WTC11 (cell line): ENCODE data around the gene UBE2F. TPM values are rescaled to one million over a fixed set of nuclear protein-coding genes. Genes with fewer than 3 reads are reported as not detected.
"Not testable (repeated sequence)": the region's sequence is repeated elsewhere in the genome, so short reads cannot be mapped to it uniquely, and the experiment has no call there.

Source experiments
- ATAC-seq: fragments of 200-7000 bp; cut with Tn5 transposase; 2 replicates; pipeline ENCODE4 v1.10.0; 2021; ENCODE audit warnings: mild to moderate bottlenecking, moderate library complexity
- CTCF ChIA-PET: fragments of 300-600 bp; sonication (Branson Sonifier 250); formaldehyde crosslinking; loops from one replicate; lab custom pipeline; 2021; ENCODE audit warnings: antibody characterized with exemption; lab: Charles Lee
- POLR2A ChIA-PET: fragments of 350-600 bp; sonication (Branson Sonifier 250); formaldehyde crosslinking; loops from one replicate; lab custom pipeline; 2021; ENCODE audit warnings: antibody characterized with exemption; lab: Charles Lee
- DNase-seq: peaks from one replicate; pipeline ENCODE4 v3.0.0; 2021; ENCODE audit warnings: low spot score
- H3K27ac Mint-ChIP-seq: 2 replicates; pipeline ENCODE4 v1.8.0; 2021; ENCODE audit warnings: mixed read lengths
- H3K27me3 Mint-ChIP-seq: 2 replicates; pipeline ENCODE4 v1.8.0; 2021; ENCODE audit warnings: low read depth, mild to moderate bottlenecking, moderate library complexity, mixed read lengths
- H3K36me3 Mint-ChIP-seq: 2 replicates; pipeline ENCODE4 v1.8.0; 2021; ENCODE audit warnings: mixed read lengths
- H3K4me1 Mint-ChIP-seq: 2 replicates; pipeline ENCODE4 v1.8.0; 2022; ENCODE audit warnings: mixed read lengths
- H3K4me3 Mint-ChIP-seq: 2 replicates; pipeline ENCODE4 v1.8.0; 2021; ENCODE audit warnings: mild to moderate bottlenecking, moderate library complexity, mixed read lengths
- H3K9me3 Mint-ChIP-seq: 2 replicates; pipeline ENCODE4 v1.8.0; 2021; ENCODE audit warnings: mixed read lengths
- CREM ChIP-seq: sonication (generic); formaldehyde crosslinking; IDR thresholded peaks from 2 replicates; pipeline ENCODE4 v1.8.1; 2022; ENCODE audit warnings: mild to moderate bottlenecking, missing genetic modification reagents, moderate library complexity
- ELF4 ChIP-seq: sonication (generic); formaldehyde crosslinking; IDR thresholded peaks from 2 replicates; pipeline ENCODE4 v1.8.1; 2022; ENCODE audit warnings: low read depth, mild to moderate bottlenecking, moderate library complexity, missing genetic modification reagents
- ETV6 ChIP-seq: sonication (generic); formaldehyde crosslinking; IDR thresholded peaks from 2 replicates; pipeline ENCODE4 v1.8.1; 2022; ENCODE audit warnings: mild to moderate bottlenecking, missing genetic modification reagents
- FOXJ3 ChIP-seq: sonication (generic); formaldehyde crosslinking; IDR thresholded peaks from 2 replicates; pipeline ENCODE4 v1.9.0; 2021; ENCODE audit warnings: missing genetic modification reagents, mild to moderate bottlenecking, borderline replicate concordance
- FOXK1 ChIP-seq: sonication (generic); formaldehyde crosslinking; IDR thresholded peaks from 2 replicates; pipeline ENCODE4 v1.8.0; 2022; ENCODE audit warnings: mild to moderate bottlenecking, moderate library complexity, missing genetic modification reagents
- HMGA2 ChIP-seq: fragments of 250-450 bp; sonication (Bioruptor Pico); IDR thresholded peaks from 2 replicates; pipeline ENCODE4 v1.4.0; 2021; ENCODE audit warnings: mild to moderate bottlenecking, moderate library complexity
- JUN ChIP-seq: sonication (generic); formaldehyde crosslinking; IDR thresholded peaks from 2 replicates; pipeline ENCODE4 v1.8.0; 2023; ENCODE audit warnings: mild to moderate bottlenecking, missing genetic modification reagents
- MYBL2 ChIP-seq: sonication (generic); formaldehyde crosslinking; IDR thresholded peaks from 2 replicates; pipeline ENCODE4 v1.8.1; 2023; ENCODE audit warnings: mild to moderate bottlenecking, moderate library complexity, missing genetic modification reagents
- NFE2L1 ChIP-seq: sonication (generic); formaldehyde crosslinking; IDR thresholded peaks from 2 replicates; pipeline ENCODE4 v1.8.1; 2023; ENCODE audit warnings: missing genetic modification reagents
- SMAD3 ChIP-seq: sonication (generic); formaldehyde crosslinking; IDR thresholded peaks from 2 replicates; pipeline ENCODE4 v1.8.0; 2022; ENCODE audit warnings: missing genetic modification reagents, mild to moderate bottlenecking, borderline replicate concordance
- SMAD4 ChIP-seq: sonication (generic); formaldehyde crosslinking; IDR thresholded peaks from 2 replicates; pipeline ENCODE4 v1.8.0; 2022; ENCODE audit warnings: mild to moderate bottlenecking, missing genetic modification reagents
- TEAD1 ChIP-seq: sonication (generic); formaldehyde crosslinking; IDR thresholded peaks from 2 replicates; pipeline ENCODE4 v1.8.0; 2022; ENCODE audit warnings: mild to moderate bottlenecking, missing genetic modification reagents
- TEAD4 ChIP-seq: sonication (generic); formaldehyde crosslinking; IDR thresholded peaks from 2 replicates; pipeline ENCODE4 v1.8.0; 2022; ENCODE audit warnings: mild to moderate bottlenecking, missing genetic modification reagents
- ZNF121 ChIP-seq: sonication (generic); formaldehyde crosslinking; IDR thresholded peaks from 2 replicates; pipeline ENCODE4 v1.8.0; 2023; ENCODE audit warnings: missing genetic modification reagents
- ZNF232 ChIP-seq: sonication (generic); formaldehyde crosslinking; IDR thresholded peaks from 2 replicates; pipeline ENCODE4 v1.8.0; 2022; ENCODE audit warnings: mild to moderate bottlenecking, missing genetic modification reagents
- total RNA-seq: library from RNA; stranded (reverse); gene quantifications from 3 replicates; pipeline ENCODE4 v1.2.3, GENCODE V29; 2021
- TF ChIP-seq, protein P1 (sequence below): fragments of 250-450 bp; sonication (Bioruptor Pico); IDR thresholded peaks from 2 replicates; pipeline ENCODE4 v1.9.0; 2021; ENCODE audit warnings: moderate library complexity, mild to moderate bottlenecking, inconsistent platforms, borderline replicate concordance
- TF ChIP-seq, protein P2 (sequence below): sonication (generic); formaldehyde crosslinking; IDR thresholded peaks from 2 replicates; pipeline ENCODE4 v1.8.1; 2022; ENCODE audit warnings: missing genetic modification reagents, borderline replicate concordance
- TF ChIP-seq, protein P3 (sequence below): fragments of 200-600 bp; IDR thresholded peaks from 2 replicates; pipeline ENCODE4 v1.8.0; 2022; ENCODE audit warnings: antibody characterized with exemption
- TF ChIP-seq, protein P4 (sequence below): sonication (generic); formaldehyde crosslinking; IDR thresholded peaks from 2 replicates; pipeline ENCODE4 v1.8.1; 2022; ENCODE audit warnings: low read depth, missing genetic modification reagents, borderline replicate concordance
- TF ChIP-seq, protein P5 (sequence below): sonication (generic); formaldehyde crosslinking; IDR thresholded peaks from 2 replicates; pipeline ENCODE4 v1.8.1; 2023; ENCODE audit warnings: mild to moderate bottlenecking, missing genetic modification reagents, moderate library complexity

The UBE2F gene
- total RNA-seq, 1 experiment from 2014 or later: 49.5 TPM

DNA sequence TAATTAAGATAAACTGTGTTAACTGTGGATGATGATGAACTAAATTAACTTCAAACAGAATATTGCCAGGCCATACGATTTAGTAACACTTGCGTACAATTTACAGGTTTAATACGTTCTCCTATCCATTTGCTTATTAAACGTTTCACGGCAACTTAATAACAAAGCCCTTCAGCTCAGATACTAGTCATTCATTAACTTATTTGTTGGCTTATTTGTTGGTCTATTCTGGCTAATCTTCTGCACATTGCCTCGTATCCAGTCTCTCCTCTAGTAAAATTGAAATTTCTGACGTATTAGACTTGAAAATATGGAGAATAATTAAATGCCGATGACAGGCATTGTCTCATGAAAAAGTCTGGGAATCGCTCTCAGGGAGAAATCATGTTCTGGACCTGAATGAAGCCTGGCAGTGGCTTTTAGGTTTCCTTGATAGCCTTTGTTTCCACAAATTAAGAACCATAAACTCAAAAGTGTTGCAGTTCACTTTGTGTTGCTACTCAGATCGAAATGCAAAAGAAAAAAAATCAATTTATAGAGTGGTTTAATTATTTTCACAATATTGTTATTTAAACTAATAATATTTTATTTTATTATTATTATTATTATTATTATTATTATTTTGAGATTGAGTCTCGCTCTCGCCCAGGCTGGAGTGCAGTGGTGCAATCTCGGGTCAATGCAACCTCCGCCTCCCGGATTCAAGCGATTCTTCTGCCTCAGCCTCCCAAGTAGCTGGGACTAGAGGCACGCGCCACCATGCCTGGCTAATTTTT, 98.4 kb downstream of the UBE2F start:
- no peak for TF ChIP-seq ZNF121
- TF ChIP-seq HMGA2 (CRISPR knock-in tag): peak; percentile 95
- no peaks in the 10 kb centered on the region for H3K27me3 Mint-ChIP-seq
- ChIA-PET CTCF (no interaction called here), POLR2A (no interaction called here)
- no peaks in the 10 kb centered on the region for H3K9me3 Mint-ChIP-seq
- DNase-seq (no peak), ATAC-seq (no peak)
- H3K4me3 Mint-ChIP-seq: no peak overlapping the region
- peaks cover 59% of the 10 kb centered on the region for H3K36me3 Mint-ChIP-seq
- no peak overlapping the region for H3K27ac Mint-ChIP-seq
- H3K4me1 Mint-ChIP-seq: peaks cover 22% of the 10 kb centered on the region

DNA sequence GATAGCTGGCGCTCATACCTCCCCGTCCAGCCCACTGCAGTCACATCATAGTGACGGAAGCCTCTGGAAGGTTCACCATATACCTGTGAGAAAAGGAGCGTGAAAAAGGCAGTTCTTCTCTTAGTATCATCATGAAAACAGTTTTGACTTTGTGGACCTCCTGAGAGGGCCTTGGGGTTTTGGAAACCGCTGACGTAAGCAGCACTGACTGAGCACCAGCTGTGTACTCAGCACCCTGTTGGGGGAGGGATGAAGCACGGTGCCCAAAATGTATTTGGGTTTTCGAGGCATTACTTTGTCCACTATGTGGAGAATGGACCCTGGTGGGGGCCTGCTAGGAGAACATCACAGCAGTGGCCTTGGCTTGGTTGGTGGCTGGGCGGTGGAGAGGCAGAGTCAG, 99.4 kb downstream of the UBE2F start:
- H3K4me3 Mint-ChIP-seq: no peak overlapping the region
- peak overlapping the region; percentile 51 for H3K27ac Mint-ChIP-seq
- H3K4me1 Mint-ChIP-seq: peaks cover 22% of the 10 kb centered on the region
- POLR2A ChIA-PET: no interaction called here
- peaks cover 59% of the 10 kb centered on the region for H3K36me3 Mint-ChIP-seq
- TF ChIP-seq MYBL2 (CRISPR knock-in tag) (no peak), TEAD4 (CRISPR knock-in tag) (no peak), FOXJ3 (CRISPR knock-in tag) (no peak), ELF4 (CRISPR knock-in tag) (no peak), JUN (CRISPR knock-in tag) (no peak), SMAD4 (CRISPR knock-in tag) (no peak), ZNF232 (CRISPR knock-in tag) (no peak)
- TF ChIP-seq, protein P1, sequence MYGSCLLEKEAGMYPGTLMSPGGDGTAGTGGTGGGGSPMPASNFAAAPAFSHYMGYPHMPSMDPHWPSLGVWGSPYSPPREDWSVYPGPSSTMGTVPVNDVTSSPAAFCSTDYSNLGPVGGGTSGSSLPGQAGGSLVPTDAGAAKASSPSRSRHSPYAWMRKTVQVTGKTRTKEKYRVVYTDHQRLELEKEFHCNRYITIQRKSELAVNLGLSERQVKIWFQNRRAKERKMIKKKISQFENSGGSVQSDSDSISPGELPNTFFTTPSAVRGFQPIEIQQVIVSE (CRISPR knock-in tag): no peak
- TF ChIP-seq, protein P2, sequence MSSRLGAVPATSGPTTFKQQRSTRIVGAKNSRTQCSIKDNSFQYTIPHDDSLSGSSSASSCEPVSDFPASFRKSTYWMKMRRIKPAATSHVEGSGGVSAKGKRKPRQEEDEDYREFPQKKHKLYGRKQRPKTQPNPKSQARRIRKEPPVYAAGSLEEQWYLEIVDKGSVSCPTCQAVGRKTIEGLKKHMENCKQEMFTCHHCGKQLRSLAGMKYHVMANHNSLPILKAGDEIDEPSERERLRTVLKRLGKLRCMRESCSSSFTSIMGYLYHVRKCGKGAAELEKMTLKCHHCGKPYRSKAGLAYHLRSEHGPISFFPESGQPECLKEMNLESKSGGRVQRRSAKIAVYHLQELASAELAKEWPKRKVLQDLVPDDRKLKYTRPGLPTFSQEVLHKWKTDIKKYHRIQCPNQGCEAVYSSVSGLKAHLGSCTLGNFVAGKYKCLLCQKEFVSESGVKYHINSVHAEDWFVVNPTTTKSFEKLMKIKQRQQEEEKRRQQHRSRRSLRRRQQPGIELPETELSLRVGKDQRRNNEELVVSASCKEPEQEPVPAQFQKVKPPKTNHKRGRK (CRISPR knock-in tag): no peak
- no peak for DNase-seq
- ATAC-seq: no peak
- CTCF ChIA-PET: no interaction called here
- H3K27me3 Mint-ChIP-seq: no peaks in the 10 kb centered on the region
- H3K9me3 Mint-ChIP-seq: no peaks in the 10 kb centered on the region

DNA sequence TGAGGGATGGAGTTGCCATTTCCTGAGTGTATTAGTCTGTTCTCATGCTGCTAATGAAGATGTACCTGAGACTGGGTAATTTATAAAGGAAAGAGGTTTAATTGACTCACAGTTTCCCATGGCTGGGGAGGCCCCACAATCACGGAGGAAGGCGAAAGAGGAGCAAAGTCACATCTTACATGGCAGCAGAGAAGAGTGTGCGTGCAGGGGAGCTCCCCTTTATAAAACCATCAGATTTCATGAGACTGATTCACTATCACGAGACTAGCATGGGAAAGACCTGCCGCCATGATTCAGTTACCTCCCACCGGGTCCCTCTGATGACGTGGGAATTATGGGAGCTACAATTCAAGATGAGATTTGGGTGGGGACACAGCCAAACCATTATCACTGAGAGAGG, 99.9 kb downstream of the UBE2F start:
- CTCF ChIA-PET, POLR2A ChIA-PET, DNase-seq, H3K27me3 Mint-ChIP-seq, H3K4me3 Mint-ChIP-seq, ATAC-seq, H3K9me3 Mint-ChIP-seq: not testable (repeated sequence)
- H3K27ac Mint-ChIP-seq: peak overlapping the region; percentile 51; the same call in 1 of the 2 replicates
- H3K36me3 Mint-ChIP-seq: peaks cover 60% of the 10 kb centered on the region
- H3K4me1 Mint-ChIP-seq: peaks cover 18% of the 10 kb centered on the region

DNA sequence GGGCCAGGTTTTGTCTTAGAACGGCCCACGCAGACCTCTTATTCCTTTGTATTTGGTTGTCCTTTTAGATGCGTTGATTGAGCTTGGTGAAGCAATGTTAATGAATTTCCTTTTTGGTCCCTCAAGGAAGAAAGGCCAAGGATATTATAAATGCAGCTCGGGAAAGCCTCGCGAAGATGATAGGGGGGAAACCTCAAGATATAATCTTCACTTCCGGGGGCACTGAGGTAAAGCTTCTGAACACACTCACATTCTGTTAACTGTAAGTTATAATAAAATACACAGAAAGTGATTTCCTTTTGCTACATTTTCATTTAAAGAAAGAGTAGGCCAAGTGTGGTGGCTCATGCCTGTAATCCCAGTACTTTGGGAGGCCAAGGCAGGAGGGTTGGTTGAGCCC, 101.1 kb downstream of the UBE2F start:
- H3K27me3 Mint-ChIP-seq: no peaks in the 10 kb centered on the region
- ATAC-seq (no peak), DNase-seq (no peak)
- ChIA-PET POLR2A (interaction anchor here (0.5 kb wide), 1 partner anchor 11 kb away, joined by 6 read pairs; no protein-coding TSS in a partner anchor), CTCF (no interaction called here)
- peaks cover 73% of the 10 kb centered on the region for H3K36me3 Mint-ChIP-seq
- no peaks in the 10 kb centered on the region for H3K9me3 Mint-ChIP-seq
- H3K4me1 Mint-ChIP-seq: peaks cover 7% of the 10 kb centered on the region
- TF ChIP-seq FOXK1 (no peak), NFE2L1 (CRISPR knock-in tag) (no peak), ZNF232 (CRISPR knock-in tag) (no peak), ETV6 (CRISPR knock-in tag) (no peak), SMAD3 (CRISPR knock-in tag) (no peak), TEAD1 (CRISPR knock-in tag) (no peak), CREM (CRISPR knock-in tag) (no peak), SMAD4 (CRISPR knock-in tag) (no peak)
- TF ChIP-seq, protein P3, sequence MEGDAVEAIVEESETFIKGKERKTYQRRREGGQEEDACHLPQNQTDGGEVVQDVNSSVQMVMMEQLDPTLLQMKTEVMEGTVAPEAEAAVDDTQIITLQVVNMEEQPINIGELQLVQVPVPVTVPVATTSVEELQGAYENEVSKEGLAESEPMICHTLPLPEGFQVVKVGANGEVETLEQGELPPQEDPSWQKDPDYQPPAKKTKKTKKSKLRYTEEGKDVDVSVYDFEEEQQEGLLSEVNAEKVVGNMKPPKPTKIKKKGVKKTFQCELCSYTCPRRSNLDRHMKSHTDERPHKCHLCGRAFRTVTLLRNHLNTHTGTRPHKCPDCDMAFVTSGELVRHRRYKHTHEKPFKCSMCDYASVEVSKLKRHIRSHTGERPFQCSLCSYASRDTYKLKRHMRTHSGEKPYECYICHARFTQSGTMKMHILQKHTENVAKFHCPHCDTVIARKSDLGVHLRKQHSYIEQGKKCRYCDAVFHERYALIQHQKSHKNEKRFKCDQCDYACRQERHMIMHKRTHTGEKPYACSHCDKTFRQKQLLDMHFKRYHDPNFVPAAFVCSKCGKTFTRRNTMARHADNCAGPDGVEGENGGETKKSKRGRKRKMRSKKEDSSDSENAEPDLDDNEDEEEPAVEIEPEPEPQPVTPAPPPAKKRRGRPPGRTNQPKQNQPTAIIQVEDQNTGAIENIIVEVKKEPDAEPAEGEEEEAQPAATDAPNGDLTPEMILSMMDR: no peak
- TF ChIP-seq, protein P4, sequence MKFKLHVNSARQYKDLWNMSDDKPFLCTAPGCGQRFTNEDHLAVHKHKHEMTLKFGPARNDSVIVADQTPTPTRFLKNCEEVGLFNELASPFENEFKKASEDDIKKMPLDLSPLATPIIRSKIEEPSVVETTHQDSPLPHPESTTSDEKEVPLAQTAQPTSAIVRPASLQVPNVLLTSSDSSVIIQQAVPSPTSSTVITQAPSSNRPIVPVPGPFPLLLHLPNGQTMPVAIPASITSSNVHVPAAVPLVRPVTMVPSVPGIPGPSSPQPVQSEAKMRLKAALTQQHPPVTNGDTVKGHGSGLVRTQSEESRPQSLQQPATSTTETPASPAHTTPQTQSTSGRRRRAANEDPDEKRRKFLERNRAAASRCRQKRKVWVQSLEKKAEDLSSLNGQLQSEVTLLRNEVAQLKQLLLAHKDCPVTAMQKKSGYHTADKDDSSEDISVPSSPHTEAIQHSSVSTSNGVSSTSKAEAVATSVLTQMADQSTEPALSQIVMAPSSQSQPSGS: no peak
- TF ChIP-seq, protein P5, sequence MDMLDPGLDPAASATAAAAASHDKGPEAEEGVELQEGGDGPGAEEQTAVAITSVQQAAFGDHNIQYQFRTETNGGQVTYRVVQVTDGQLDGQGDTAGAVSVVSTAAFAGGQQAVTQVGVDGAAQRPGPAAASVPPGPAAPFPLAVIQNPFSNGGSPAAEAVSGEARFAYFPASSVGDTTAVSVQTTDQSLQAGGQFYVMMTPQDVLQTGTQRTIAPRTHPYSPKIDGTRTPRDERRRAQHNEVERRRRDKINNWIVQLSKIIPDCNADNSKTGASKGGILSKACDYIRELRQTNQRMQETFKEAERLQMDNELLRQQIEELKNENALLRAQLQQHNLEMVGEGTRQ (CRISPR knock-in tag): no peak
- H3K4me3 Mint-ChIP-seq: no peak overlapping the region
- no peak overlapping the region for H3K27ac Mint-ChIP-seq
